ENCODE results near the gene GASK1A. TPM values are rescaled to one million over a fixed set of nuclear protein-coding genes. Genes with fewer than 3 reads are reported as not detected.

The GASK1A gene
- total and polyA plus RNA-seq, 2 donors (not counting 3 experiments of a cell fraction or from before 2014, with no cell fraction given) = 0.04 TPM; not detected in 1

- BruUV-seq (replicated peaks) = no TSS peak
- no peak overlapping the region for H3K27ac ChIP-seq (ENCODE audit: insufficient read depth, low read depth, low read length)
- TF ChIP-seq FOS (IDR thresholded peaks at IDR 0.05; ENCODE audit: borderline replicate concordance, insufficient read depth, low read length) (no peak), GATA2 (IDR thresholded peaks at IDR 0.05; ENCODE audit: insufficient read depth, insufficient read length, low read depth, low read length) (no peak)
- intact Hi-C loops (cut with micrococcal nuclease) (no loop called here), dilution Hi-C loops (cut with MboI; ENCODE audit: extremely low pct_ligation_motif_present, low sequenced_read_pairs) (no loop called here)
- H2AFZ ChIP-seq (ENCODE audit: low read depth, low read length) = no peak overlapping the region
- CTCF ChIA-PET = no interaction called here
- POLR2A ChIA-PET = no interaction called here
- H3K9me1 ChIP-seq (replicated peaks; ENCODE audit: control insufficient read depth, extremely low read depth, insufficient read depth, low read length) = no peaks in the 10 kb centered on the region
- peaks cover 0 to 2% of the 10 kb centered on the region in 2 experiments for H3K27me3 ChIP-seq (ENCODE audit: control insufficient read depth in 2 of 2, insufficient read depth in 2 of 2, low read length in 2 of 2)
- no peak overlapping the region for H3K4me3 ChIP-seq (replicated peaks in 1 of 3; ENCODE audit: insufficient read depth in 1 of 3, low read depth in 1 of 3, low read length in 3 of 3)
- H3K9me3 ChIP-seq (replicated peaks; ENCODE audit: control insufficient read depth, insufficient read depth, low read length) = no peaks in the 10 kb centered on the region
- no peak for FAIRE-seq
- H3K4me2 ChIP-seq (ENCODE audit: insufficient read depth, low read length) = no peak overlapping the region
- no peak for DNase-seq (ENCODE audit: low read depth, low spot score)
- H3K9ac ChIP-seq (replicated peaks; ENCODE audit: extremely low read depth, insufficient read depth, low read length) = no peak overlapping the region
- no peaks in the 10 kb centered on the region for H3K79me2 ChIP-seq (ENCODE audit: control insufficient read depth, insufficient read depth, low read length)
- no peaks in the 10 kb centered on the region for H3K4me1 ChIP-seq (ENCODE audit: control insufficient read depth, extremely low read depth, insufficient read depth, low read length)
- no peaks in the 10 kb centered on the region for H4K20me1 ChIP-seq (replicated peaks; ENCODE audit: control insufficient read depth, extremely low read depth, insufficient read depth, low read length)
- H3K36me3 ChIP-seq (ENCODE audit: control insufficient read depth in 2 of 2, extremely low read depth in 1 of 2, insufficient read depth in 2 of 2, low read length in 2 of 2) = no peaks in the 10 kb centered on the region
Measured at GRCh38 chr3:43011638-43012037, 32.5 kb downstream of the GASK1A start.

- dilution Hi-C loops (cut with MboI; ENCODE audit: extremely low pct_ligation_motif_present, low sequenced_read_pairs) = no loop called here
- no peaks in the 10 kb centered on the region for H3K9me3 ChIP-seq (replicated peaks; ENCODE audit: control insufficient read depth, insufficient read depth, low read length)
- no peaks in the 10 kb centered on the region for H3K36me3 ChIP-seq (ENCODE audit: control insufficient read depth in 2 of 2, extremely low read depth in 1 of 2, insufficient read depth in 2 of 2, low read length in 2 of 2)
- H2AFZ ChIP-seq (ENCODE audit: low read depth, low read length) = no peak overlapping the region
- H3K4me1 ChIP-seq (ENCODE audit: control insufficient read depth, extremely low read depth, insufficient read depth, low read length) = no peaks in the 10 kb centered on the region
- no peaks in the 10 kb centered on the region for H3K79me2 ChIP-seq (ENCODE audit: control insufficient read depth, insufficient read depth, low read length)
- CTCF ChIA-PET = no interaction called here
- H3K4me2 ChIP-seq (ENCODE audit: insufficient read depth, low read length) = no peak overlapping the region
- no peak for TF ChIP-seq FOS (IDR thresholded peaks at IDR 0.05; ENCODE audit: borderline replicate concordance, insufficient read depth, low read length)
- TF ChIP-seq CTCF (IDR thresholded peaks at IDR 0.05; ENCODE audit: extremely low read depth in 1 of 2, insufficient read depth in 1 of 2, low read depth in 1 of 2, low read length in 2 of 2) = no peak
- no peak for TF ChIP-seq EZH2 (IDR thresholded peaks at IDR 0.05; ENCODE audit: borderline replicate concordance, low read depth, low read length, severe bottlenecking)
- TF ChIP-seq POLR2AphosphoS5 (IDR thresholded peaks at IDR 0.05; ENCODE audit: insufficient read depth, low read depth, low read length) = no peak
- TF ChIP-seq POLR2A (IDR thresholded peaks at IDR 0.05; ENCODE audit: low read depth, low read length) = no peak
- no peak for TF ChIP-seq MYC (IDR thresholded peaks at IDR 0.05; ENCODE audit: low read depth, low read length)
- TF ChIP-seq GATA2 (IDR thresholded peaks at IDR 0.05; ENCODE audit: insufficient read depth, insufficient read length, low read depth, low read length) = no peak
- TF ChIP-seq MAX (IDR thresholded peaks at IDR 0.05; ENCODE audit: insufficient read depth, insufficient read length) = no peak
- no peak for TF ChIP-seq JUN (IDR thresholded peaks at IDR 0.05; ENCODE audit: borderline replicate concordance, insufficient read depth, insufficient read length, low read depth)
- intact Hi-C loops (cut with micrococcal nuclease) = no loop called here
- H3K27me3 ChIP-seq (ENCODE audit: control insufficient read depth in 2 of 2, insufficient read depth in 2 of 2, low read length in 2 of 2) = peaks cover 0 to 2% of the 10 kb centered on the region in 2 experiments
- no peak overlapping the region for H3K4me3 ChIP-seq (replicated peaks in 1 of 3; ENCODE audit: insufficient read depth in 1 of 3, low read depth in 1 of 3, low read length in 3 of 3)
- H3K9ac ChIP-seq (replicated peaks; ENCODE audit: extremely low read depth, insufficient read depth, low read length) = no peak overlapping the region
- no peak for DNase-seq (ENCODE audit: low read depth, low spot score)
- no TSS peak for BruUV-seq (replicated peaks)
- no peak for FAIRE-seq
- H3K27ac ChIP-seq (ENCODE audit: insufficient read depth, low read depth, low read length) = no peak overlapping the region
- H4K20me1 ChIP-seq (replicated peaks; ENCODE audit: control insufficient read depth, extremely low read depth, insufficient read depth, low read length) = no peaks in the 10 kb centered on the region
- H3K9me1 ChIP-seq (replicated peaks; ENCODE audit: control insufficient read depth, extremely low read depth, insufficient read depth, low read length) = no peaks in the 10 kb centered on the region
- POLR2A ChIA-PET = no interaction called here
Measured at GRCh38 chr3:43012174-43012573, 33.1 kb downstream of the GASK1A start.

All from endothelial cell of umbilical vein (primary cell).